Immature natural killer cell (primary cell): ENCODE data around the gene RFC1. TPM values are rescaled to one million over a fixed set of nuclear protein-coding genes. Genes with fewer than 3 reads are reported as not detected.
A peak's percentile ranks its signal among the peaks of the same experiment; 100 is the strongest.
"Not testable (repeated sequence)": the region's sequence is repeated elsewhere in the genome, so short reads cannot be mapped to it uniquely, and the experiment has no call there.

Experiments used
- DNase-seq, 3 donors: peaks; one replicate each; pipeline ENCODE4 v3.0.0; 2022; ENCODE audit warnings: mixed read lengths in 1 of 3
- H3K27ac Mint-ChIP-seq, 6 donors: one replicate each; pipeline ENCODE4 v1.8.0; 2020; ENCODE audit warnings: mixed read lengths in 6 of 6, mild to moderate bottlenecking in 5 of 6, inconsistent platforms in 4 of 6, moderate library complexity in 3 of 6
- H3K27me3 Mint-ChIP-seq, 3 donors: one replicate each; pipeline ENCODE4 v1.8.0; 2020 to 2021; ENCODE audit warnings: low read depth in 3 of 3, mild to moderate bottlenecking in 3 of 3, mixed read lengths in 3 of 3, moderate library complexity in 3 of 3, inconsistent platforms in 1 of 3
- H3K36me3 Mint-ChIP-seq, 3 donors: one replicate each; pipeline ENCODE4 v1.8.0; 2020; ENCODE audit warnings: mixed read lengths in 3 of 3, inconsistent platforms in 2 of 3, mild to moderate bottlenecking in 2 of 3
- H3K4me1 Mint-ChIP-seq, 2 donors: one replicate each; pipeline ENCODE4 v1.8.0; 2020; ENCODE audit warnings: inconsistent platforms in 2 of 2, mild to moderate bottlenecking in 2 of 2, mixed read lengths in 2 of 2, moderate library complexity in 1 of 2
- H3K4me3 Mint-ChIP-seq, 5 donors: one replicate each; pipeline ENCODE4 v1.8.0; 2020; ENCODE audit warnings: mild to moderate bottlenecking in 5 of 5, mixed read lengths in 5 of 5, inconsistent platforms in 3 of 5, moderate library complexity in 3 of 5
- H3K9me3 Mint-ChIP-seq, 6 donors: one replicate each; pipeline ENCODE4 v1.8.0; 2020; ENCODE audit warnings: mild to moderate bottlenecking in 6 of 6, mixed read lengths in 6 of 6, inconsistent platforms in 4 of 6, moderate library complexity in 3 of 6
- polyA plus RNA-seq, 3 donors: library from polyadenylated mRNA; unstranded; fragments of 300-500 nt; fragmentation: Illumina TruSeq; gene quantifications; one replicate each; pipeline ENCODE4 v1.2.3, GENCODE V29; 2021

Gene RFC1
- polyA plus RNA-seq, 3 donors from 2014 or later, result 13.6 to 55.3 (median 26.0) TPM

DNA sequence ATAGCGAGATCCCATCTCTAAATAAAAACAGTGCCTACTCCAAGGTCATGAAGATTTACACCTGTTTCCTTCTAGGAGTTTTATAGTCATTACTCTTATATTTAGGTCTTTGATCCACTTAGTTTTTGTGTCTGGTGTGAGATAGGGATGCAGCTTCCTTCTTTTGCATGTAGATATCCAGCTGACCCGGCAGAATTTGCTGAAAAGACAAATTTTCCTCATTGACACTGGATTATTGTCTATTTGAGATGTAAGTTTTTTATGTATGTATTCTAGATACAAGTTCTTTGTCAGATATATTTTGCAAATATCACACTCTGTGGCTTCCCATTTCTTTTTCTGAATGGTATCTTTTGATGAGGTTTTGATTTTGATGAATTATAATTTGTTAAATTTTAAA lies 85.4 kb downstream of the RFC1 start:
- H3K36me3 Mint-ChIP-seq, result peaks cover 3 to 17% (median 15%) of the 10 kb centered on the region in 3 donors
- peaks cover 2 to 4% (median 3%) of the 10 kb centered on the region in 3 donors for H3K27me3 Mint-ChIP-seq
- H3K4me3 Mint-ChIP-seq, result no peak overlapping the region
- H3K9me3 Mint-ChIP-seq, result no peaks in the 10 kb centered on the region
- no peaks in the 10 kb centered on the region for H3K4me1 Mint-ChIP-seq
- DNase-seq, result no peak
- H3K27ac Mint-ChIP-seq, result no peak overlapping the region

GRCh38 chr4:39279416-39279815 lies 86.7 kb downstream of the RFC1 start:
- Mint-ChIP-seq H3K9me3 (no peaks in the 10 kb centered on the region), H3K4me1 (no peaks in the 10 kb centered on the region), H3K36me3 (peaks cover 6 to 23% (median 13%) of the 10 kb centered on the region in 3 donors), H3K27me3 (peaks cover 2 to 4% (median 3%) of the 10 kb centered on the region in 3 donors), H3K27ac (peak overlapping the region in 1 of 6 donors; percentile 25), H3K4me3 (no peak overlapping the region)
- DNase-seq, result no peak

GRCh38 chr4:39278476-39278875 lies 87.7 kb downstream of the RFC1 start:
- peaks cover 1 to 4% (median 2%) of the 10 kb centered on the region in 3 donors for H3K27me3 Mint-ChIP-seq
- H3K27ac Mint-ChIP-seq, result no peak overlapping the region
- H3K36me3 Mint-ChIP-seq, result peaks cover 9 to 33% (median 13%) of the 10 kb centered on the region in 3 donors
- no peak overlapping the region for H3K4me3 Mint-ChIP-seq
- no peaks in the 10 kb centered on the region for H3K9me3 Mint-ChIP-seq
- DNase-seq, result no peak
- H3K4me1 Mint-ChIP-seq, result no peaks in the 10 kb centered on the region

- not testable (repeated sequence) for DNase-seq, H3K9me3 Mint-ChIP-seq, H3K4me3 Mint-ChIP-seq, H3K27me3 Mint-ChIP-seq, H3K4me1 Mint-ChIP-seq, H3K27ac Mint-ChIP-seq
- peaks cover 9 to 40% (median 13%) of the 10 kb centered on the region in 3 donors for H3K36me3 Mint-ChIP-seq
Measured at GRCh38 chr4:39277661-39278060, 88.5 kb downstream of the RFC1 start.

DNA sequence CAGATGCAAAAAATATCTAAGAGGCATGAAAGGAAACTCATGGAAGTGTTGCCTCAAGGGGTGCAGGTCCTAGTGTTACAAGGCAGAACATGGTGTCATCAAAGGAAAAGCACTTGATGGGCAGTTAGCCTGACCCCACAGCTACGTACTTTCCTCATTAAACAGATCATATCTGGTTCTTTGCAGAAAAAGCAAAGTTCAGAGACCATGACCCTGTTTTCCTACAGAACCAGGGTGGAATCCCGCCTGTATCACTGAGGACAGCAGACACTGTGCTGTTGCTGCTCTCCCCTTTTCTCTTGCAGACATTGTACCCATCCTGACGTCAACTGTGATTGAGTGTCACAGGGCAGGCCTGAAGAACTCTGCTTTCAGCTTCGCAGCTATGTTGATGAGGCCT lies 91.7 kb downstream of the RFC1 start:
- no peaks in the 10 kb centered on the region for H3K9me3 Mint-ChIP-seq
- peaks cover 12 to 52% (median 16%) of the 10 kb centered on the region in 3 donors for H3K36me3 Mint-ChIP-seq
- no peak overlapping the region for H3K4me3 Mint-ChIP-seq
- no peaks in the 10 kb centered on the region for H3K4me1 Mint-ChIP-seq
- no peak overlapping the region for H3K27ac Mint-ChIP-seq
- H3K27me3 Mint-ChIP-seq, result peaks cover 2% of the 10 kb centered on the region in 3 donors
- DNase-seq, result no peak

DNA sequence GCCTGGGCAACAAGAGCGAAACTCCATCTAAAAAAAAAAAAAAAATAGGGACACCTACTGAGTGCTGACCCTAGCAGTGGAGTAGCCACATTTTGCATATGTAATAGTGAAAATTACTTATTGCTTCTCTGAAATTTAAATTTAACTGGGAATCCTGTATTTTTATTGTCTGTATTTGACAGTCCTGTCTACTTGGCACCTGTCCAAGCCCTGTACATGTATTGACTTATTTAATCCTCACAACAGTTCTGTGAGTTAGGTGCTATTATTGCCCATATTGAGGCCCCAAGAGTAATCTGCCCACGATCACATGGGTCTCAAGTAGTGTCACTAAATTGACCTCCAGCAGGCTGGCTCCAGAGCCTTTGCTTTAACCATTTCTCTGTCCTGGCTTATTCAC lies 102.3 kb downstream of the RFC1 start:
- no peak overlapping the region for H3K27ac Mint-ChIP-seq

DNA sequence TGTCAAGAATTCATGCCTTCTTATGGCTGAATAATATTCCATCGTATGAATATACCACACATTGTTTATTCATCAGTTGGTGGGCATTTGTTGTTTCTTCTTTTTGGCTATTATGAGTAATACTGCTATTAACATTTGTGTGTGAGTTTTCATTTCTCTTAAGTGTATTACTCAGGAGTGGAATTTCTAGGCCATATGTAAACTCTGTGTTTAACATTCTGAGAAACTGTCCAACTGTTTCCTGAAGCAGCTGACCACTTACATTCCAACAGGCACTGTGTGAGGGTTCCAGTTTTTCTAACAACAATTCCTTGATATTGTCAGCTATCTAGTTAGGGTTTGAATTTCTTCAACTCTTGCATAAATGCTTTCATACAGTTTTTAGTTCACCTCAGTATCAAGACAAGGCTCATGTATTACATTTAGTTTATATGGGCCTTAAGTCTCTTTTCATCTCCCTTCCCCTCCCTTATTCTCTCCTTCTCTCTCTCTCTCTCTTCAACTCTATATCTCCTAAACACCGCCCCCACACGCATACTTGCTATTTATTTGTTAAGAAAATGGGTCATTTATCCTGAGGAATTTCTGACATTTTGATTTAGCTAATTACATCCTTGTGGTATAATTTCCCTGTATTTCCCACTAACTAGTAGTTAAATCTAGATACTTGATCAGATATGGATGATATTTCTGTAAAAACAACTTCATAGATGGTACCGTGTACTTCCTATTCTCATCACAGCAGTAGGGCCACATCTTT lies 106.4 kb downstream of the RFC1 start:
- Mint-ChIP-seq H3K36me3 (peaks cover 8 to 20% (median 11%) of the 10 kb centered on the region in 3 donors), H3K27me3 (no peaks in the 10 kb centered on the region), H3K4me3 (no peak overlapping the region), H3K27ac (no peak overlapping the region), H3K4me1 (no peaks in the 10 kb centered on the region), H3K9me3 (no peaks in the 10 kb centered on the region)
- DNase-seq, result no peak

More for the DNA sequence above, 102.3 kb downstream of the RFC1 start:
- Mint-ChIP-seq H3K4me3 (no peak overlapping the region), H3K27me3 (peaks cover 0 to 2% (median 0%) of the 10 kb centered on the region in 3 donors), H3K36me3 (peaks cover 11 to 31% (median 16%) of the 10 kb centered on the region in 3 donors), H3K4me1 (no peaks in the 10 kb centered on the region), H3K9me3 (no peaks in the 10 kb centered on the region)
- no peak for DNase-seq

DNA sequence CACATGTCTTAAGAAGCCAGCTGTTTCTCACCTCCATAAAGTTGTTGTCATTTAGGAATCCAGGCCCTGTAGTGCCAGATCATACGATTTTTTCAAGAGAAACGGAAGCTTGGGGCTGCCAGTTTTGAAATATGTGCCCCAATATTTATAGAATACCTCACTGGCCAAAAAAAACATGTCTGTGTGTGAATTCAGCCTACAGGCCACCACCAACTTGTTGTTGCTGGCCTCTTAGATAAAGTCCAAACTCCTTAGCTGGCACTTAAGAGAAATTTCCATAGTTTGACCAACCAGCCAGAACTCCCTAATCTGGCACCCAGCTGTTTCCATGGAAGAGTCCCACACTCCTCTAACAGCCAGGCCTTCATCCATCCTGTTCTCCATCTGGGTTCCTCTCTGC lies 109.7 kb downstream of the RFC1 start:
- DNase-seq, result no peak
- H3K27ac Mint-ChIP-seq, result no peak overlapping the region
- H3K4me1 Mint-ChIP-seq, result no peaks in the 10 kb centered on the region
- no peaks in the 10 kb centered on the region for H3K27me3 Mint-ChIP-seq
- no peak overlapping the region for H3K4me3 Mint-ChIP-seq
- H3K9me3 Mint-ChIP-seq, result no peaks in the 10 kb centered on the region
- H3K36me3 Mint-ChIP-seq, result peaks cover 7 to 19% (median 11%) of the 10 kb centered on the region in 3 donors

- no peak overlapping the region for H3K27ac Mint-ChIP-seq
- H3K4me3 Mint-ChIP-seq, result no peak overlapping the region
- no peaks in the 10 kb centered on the region for H3K27me3 Mint-ChIP-seq
Measured at GRCh38 chr4:39255871-39256270, 110.3 kb downstream of the RFC1 start.

GRCh38 chr4:39255266-39255665 lies 110.9 kb downstream of the RFC1 start:
- no peak overlapping the region for H3K4me3 Mint-ChIP-seq
- H3K9me3 Mint-ChIP-seq, result no peaks in the 10 kb centered on the region
- no peak overlapping the region for H3K27ac Mint-ChIP-seq
- H3K27me3 Mint-ChIP-seq, result no peaks in the 10 kb centered on the region
- H3K36me3 Mint-ChIP-seq, result peaks cover 4 to 15% (median 11%) of the 10 kb centered on the region in 3 donors
- no peak for DNase-seq
- H3K4me1 Mint-ChIP-seq, result no peaks in the 10 kb centered on the region

More at GRCh38 chr4:39255871-39256270, 110.3 kb downstream of the RFC1 start:
- Mint-ChIP-seq H3K9me3 (no peaks in the 10 kb centered on the region), H3K4me1 (no peaks in the 10 kb centered on the region), H3K36me3 (peaks cover 4 to 15% (median 11%) of the 10 kb centered on the region in 3 donors)
- DNase-seq, result no peak

- no peaks in the 10 kb centered on the region for H3K4me1 Mint-ChIP-seq
- H3K27me3 Mint-ChIP-seq, result no peaks in the 10 kb centered on the region
- H3K36me3 Mint-ChIP-seq, result peaks cover 0 to 18% (median 10%) of the 10 kb centered on the region in 3 donors
- no peak overlapping the region for H3K4me3 Mint-ChIP-seq
- peaks cover 0 to 7% (median 0%) of the 10 kb centered on the region in 6 donors for H3K9me3 Mint-ChIP-seq
- no peak overlapping the region for H3K27ac Mint-ChIP-seq
- no peak for DNase-seq
Measured at GRCh38 chr4:39243462-39243861, 122.7 kb downstream of the RFC1 start.

Other genes starting within 250 kb of the RFC1 start
- 10 to 100 TPM in 1 of 3 donors, 1 to 10 TPM in 2; 2.7 to 11.8 (median 4.3) TPM for gene WDR19, start 183.8 kb downstream of the RFC1 start, polyA plus RNA-seq
- under 1 TPM in 2 of 3 donors, not detected in 1; 0.07 to 0.11 TPM for gene KLB, start 40.6 kb upstream of the RFC1 start, polyA plus RNA-seq
- 1,000 to 10,000 TPM in 2 of 3 donors, 100 to 1,000 TPM in 1; 864 to 2,045 (median 1,318) TPM for gene RPL9, start 92.6 kb upstream of the RFC1 start, polyA plus RNA-seq
- 10 to 100 TPM in 1 of 3 donors, 1 to 10 TPM in 2; 7.6 to 11.7 (median 7.8) TPM for gene LIAS, start 92.7 kb upstream of the RFC1 start, polyA plus RNA-seq
- gene UGDH, start 161.1 kb upstream of the RFC1 start, polyA plus RNA-seq, result 10 to 100 TPM; 29.4 to 48.0 (median 40.0) TPM